Activated naive CD4-positive, alpha-beta T cell (primary cell): ENCODE data around the gene SLC25A22.

Experiments used
- DNase-seq, 4 experiments: peaks; one replicate each; lab custom pipeline; 2025; lab: John Stamatoyannopoulos, UW

Gene SLC25A22

DNA sequence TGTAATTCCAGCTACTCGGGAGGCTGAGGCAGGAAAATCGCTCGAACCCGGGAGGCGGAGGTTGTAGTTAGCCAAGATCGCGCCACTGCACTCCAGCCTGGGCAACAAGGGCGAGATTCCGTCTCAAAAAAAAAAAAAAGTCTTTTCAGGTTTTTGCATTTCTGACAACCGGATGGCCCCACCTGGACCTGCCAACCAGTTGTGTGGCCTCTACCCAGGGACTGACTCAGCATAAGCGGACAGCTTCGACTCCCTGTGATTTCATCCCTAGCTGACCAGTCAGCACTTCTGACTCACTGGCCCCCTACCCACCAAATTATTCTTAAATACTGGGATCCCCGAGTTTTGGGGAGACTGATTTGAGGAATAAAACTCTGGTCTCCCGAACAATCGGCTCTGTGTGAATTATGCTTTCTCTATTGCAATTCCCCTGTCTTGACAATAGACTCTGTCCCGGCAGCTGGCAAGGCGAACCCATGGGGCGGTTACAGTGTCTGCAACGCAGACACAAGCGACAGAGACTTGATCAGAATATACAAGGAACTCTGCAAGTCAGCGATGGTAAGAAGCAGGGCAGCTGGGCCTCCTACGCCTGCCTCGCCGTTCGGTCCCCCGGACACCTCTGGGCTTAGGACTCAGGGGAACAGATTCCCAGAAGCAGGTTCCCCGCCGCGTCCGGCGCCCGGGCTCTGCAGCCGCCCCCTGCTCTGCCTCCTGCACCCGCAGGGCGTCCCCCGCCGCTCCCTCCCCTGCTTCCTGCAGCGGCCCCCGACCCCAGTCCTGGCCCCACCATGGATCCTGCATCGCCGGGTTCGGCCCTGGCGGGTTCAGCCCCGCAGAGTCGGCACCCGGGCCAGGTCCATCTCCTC lies 51.6 kb downstream of the SLC25A22 start:
- peak in 1 of 4 experiments; percentile 33 for DNase-seq

DNA sequence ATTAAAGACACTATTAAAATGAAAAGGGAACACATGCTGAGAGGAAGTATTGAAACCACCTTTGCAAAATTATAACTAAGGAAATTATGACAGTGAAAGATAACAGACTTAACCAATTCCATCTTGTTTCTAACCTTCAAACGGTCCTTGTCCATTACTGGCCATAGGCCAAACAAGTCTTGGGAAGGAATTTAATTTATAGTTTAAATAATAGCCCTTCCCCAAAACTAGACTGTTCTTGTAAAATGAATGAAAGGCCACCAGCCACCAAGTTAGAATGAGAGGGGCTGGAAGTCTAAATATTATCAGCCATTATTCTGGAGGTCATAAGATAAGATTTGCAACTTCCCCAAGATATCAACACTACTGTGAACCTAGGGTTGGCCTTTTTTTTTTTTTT lies 52.7 kb downstream of the SLC25A22 start:
- DNase-seq, result no peak

DNA sequence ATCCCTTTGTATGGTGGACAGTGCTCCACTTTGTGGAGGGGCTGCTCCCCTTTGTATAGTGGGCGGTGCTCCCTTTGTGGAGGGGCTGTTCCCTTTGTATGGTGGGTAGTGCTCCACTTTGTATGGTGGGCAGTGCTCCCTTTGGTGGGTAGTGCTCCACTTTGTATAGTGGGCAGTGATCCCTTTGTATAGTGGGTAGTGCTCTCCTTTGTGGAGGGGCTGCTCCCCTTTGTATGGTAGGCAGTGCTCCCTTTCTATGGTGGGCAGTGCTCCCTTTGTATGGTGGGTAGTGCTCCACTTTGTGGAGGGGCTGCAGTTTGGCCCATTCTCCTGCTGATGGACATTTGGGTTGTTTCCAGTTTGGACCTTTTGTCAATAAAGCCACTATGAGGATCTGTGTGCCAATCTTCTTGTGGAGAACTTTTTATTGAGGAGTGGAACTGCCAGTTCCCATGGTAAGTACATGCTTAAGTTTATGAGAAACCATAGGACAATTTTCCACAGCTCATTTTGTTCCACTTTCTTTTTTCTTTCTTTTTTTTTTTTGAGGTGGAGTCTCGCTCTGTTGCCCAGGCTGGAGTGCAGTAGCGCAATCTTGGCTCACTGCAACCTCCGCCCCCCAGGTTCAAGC lies 55.4 kb downstream of the SLC25A22 start:
- DNase-seq, result no peak

DNA sequence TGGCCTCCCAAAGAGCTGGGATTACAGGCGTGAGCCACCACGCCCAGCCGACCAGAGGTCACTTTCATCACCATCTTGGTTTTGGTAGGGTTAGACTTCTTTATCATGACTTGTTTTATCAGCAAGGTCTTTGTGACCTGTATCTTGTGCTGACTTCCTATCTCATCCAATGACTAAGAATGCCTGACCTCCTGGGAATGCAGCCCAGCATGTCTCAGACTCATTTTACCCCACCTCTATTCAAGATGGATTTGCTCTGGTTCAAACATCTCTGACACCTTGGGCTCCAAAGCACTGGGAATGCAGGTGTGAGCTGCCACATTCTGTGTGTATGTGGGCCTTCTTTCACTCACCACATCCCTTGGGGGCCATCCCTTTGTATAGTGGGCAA lies 55.9 kb downstream of the SLC25A22 start:
- no peak for DNase-seq
